Stromal cell of bone marrow (primary cell): ENCODE measurements around the gene VTCN1.

ENCODE experiments used
- DNase-seq: peaks from one replicate; pipeline ENCODE4 v3.0.0-alpha.2; 2012; ENCODE audit warnings: low read depth

Gene VTCN1

GRCh38 chr1:117096951-117097408 is 113.7 kb downstream of the VTCN1 start:
- no peak for DNase-seq

GRCh38 chr1:117094841-117095604 is 115.7 kb downstream of the VTCN1 start:
- DNase-seq, result peak; percentile 38

GRCh38 chr1:117093870-117094621 is 116.7 kb downstream of the VTCN1 start:
- no peak for DNase-seq
